Sigmoid colon (tissue), 4 donors: ENCODE measurements around the gene YWHAB.
"Not testable (repeated sequence)": the region's sequence is repeated elsewhere in the genome, so short reads cannot be mapped to it uniquely, and the experiment has no call there.

ENCODE experiments used
- CTCF ChIP-seq, 4 experiments: fragments of 450-650 bp in 3 of 4; fragments of 200-600 bp in 1 of 4; IDR thresholded peaks; one replicate each; pipeline ENCODE4 v1.5.1; 2016 to 2019; ENCODE audit warnings: antibody characterized with exemption in 4 of 4, mild to moderate bottlenecking in 3 of 4, moderate library complexity in 2 of 4
- POLR2A ChIP-seq, 2 donors: fragments of 450-650 bp; IDR thresholded peaks; one replicate each; pipeline ENCODE4 v1.6.1; 2016; ENCODE audit warnings: antibody characterized with exemption in 2 of 2, mild to moderate bottlenecking in 2 of 2, moderate library complexity in 2 of 2
- POLR2AphosphoS5 ChIP-seq, 4 donors: sonication (generic); formaldehyde crosslinking; IDR thresholded peaks; one replicate each; pipeline ENCODE4 v1.6.1; 2017; ENCODE audit warnings: antibody characterized with exemption in 4 of 4

DNA sequence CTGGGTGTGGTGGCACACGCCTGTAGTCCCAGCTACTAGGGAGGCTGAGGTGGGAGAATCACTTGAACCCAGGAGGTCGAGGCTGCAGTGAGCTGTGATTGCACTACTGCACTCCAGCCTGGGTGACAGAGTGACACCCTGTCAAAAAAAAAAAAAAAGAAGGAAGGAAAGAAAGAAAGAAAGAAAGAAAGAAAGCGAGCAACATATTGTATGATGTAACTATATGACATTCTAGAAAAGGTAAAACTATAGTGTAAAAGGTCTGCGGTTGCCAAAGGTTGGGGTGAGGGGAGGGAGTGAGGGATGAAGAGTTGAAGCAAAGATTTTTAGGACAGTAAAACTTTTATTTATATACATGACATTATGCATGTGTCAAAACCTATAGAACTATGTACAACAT, 3.1 kb upstream of the YWHAB start:
- TF ChIP-seq POLR2AphosphoS5, CTCF, POLR2A (IDR thresholded peaks at IDR 0.05): not testable (repeated sequence)
